NCI-H1092 (cell line): ENCODE results near the gene INO80C.

Experiments
- DNase-seq: peaks from one replicate; lab custom pipeline; 2025; lab: John Stamatoyannopoulos, UW

Gene INO80C

DNA sequence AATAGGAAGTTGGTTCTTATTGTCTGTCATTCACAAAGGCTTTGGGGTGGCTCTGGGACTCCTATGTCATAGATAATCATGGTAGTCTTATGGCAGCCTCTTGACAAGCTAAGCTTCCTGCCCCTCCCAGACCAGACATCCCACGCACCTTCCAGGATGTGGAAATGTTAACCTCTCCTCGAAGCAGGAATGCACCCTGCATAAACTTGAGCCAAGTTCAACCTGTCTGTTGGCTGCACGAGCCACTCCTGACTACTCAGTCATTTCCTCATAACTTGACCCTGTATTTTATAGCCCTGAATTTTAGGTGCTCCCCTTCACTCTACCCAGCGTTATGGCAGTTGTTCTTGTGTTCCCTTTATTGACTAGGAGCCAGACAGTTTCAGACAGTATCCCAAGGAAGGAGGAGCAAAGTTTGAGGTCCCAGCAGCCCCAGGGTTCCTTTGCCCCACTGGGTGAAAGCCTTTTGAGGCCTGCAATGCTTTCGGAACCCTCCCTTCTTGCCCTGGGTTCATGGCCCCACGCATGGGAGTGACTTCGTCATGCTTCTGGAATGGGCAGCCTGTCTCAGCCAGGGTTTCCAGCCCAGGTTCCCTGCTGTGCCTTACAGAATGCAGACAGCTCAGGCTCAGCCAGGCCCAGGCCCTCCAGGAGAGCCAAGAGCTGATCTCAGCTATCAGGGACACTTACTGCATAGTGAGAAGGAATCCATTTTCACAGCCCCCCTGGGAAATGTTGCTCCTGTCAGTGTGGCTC is 15.6 kb upstream of the INO80C start:
- no peak for DNase-seq

DNA sequence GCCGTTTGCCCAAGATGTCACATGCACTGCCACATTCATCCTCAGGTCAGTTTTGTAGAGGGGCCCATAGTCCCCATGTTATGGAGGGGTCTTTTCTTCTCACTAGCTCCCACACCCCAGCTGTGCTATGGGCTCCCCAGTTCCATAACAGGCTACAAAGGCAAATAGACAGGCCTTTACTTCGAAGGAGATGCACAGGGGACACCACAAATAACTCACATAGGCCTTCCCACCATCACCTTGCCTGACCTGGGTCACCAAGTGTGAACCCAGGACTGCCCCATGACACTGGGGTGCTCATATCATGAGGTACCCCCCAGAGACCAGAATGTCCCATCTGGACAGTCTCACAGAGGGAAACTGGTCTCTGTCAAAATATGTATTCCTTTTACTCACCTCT is 15.0 kb upstream of the INO80C start:
- DNase-seq: no peak

DNA sequence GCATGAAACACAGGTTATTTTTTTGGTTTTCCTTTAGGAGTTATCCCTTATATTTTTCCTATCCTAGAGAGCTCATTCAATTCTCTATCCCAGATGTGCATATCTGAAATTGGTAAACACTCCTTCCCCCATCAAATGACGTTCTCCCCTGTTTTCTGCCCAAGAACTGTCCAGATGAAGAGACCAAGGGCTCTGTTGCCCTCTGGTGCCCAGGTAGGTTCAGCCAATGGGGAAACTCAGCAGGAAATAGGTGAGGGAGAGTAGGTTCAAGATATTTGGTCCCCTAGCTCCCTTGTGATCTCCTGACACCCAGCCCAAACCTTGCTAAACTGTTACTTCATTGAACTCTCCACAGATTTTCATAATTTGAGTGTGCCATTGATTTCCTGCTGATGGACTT is 14.1 kb upstream of the INO80C start:
- no peak for DNase-seq

DNA sequence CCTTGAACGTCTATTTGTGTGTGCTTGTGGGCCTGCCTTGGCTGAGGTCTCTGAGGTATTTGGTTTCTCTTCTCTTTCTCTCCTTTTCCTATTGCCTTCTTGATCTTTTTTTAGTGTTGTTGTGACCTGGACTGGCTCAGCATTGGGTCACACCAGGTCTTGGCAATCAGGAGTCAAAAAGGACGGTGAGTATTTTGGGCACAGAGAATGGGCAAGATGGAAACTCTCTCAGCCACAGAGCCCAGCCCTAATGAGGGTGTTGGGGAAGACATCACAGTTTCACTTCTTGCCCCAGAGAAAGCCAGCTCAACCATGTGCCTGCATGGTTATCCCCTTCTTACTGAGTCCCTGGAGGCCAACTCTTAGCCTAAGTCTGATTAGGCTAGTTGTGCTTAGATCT is 13.7 kb upstream of the INO80C start:
- DNase-seq: no peak

DNA sequence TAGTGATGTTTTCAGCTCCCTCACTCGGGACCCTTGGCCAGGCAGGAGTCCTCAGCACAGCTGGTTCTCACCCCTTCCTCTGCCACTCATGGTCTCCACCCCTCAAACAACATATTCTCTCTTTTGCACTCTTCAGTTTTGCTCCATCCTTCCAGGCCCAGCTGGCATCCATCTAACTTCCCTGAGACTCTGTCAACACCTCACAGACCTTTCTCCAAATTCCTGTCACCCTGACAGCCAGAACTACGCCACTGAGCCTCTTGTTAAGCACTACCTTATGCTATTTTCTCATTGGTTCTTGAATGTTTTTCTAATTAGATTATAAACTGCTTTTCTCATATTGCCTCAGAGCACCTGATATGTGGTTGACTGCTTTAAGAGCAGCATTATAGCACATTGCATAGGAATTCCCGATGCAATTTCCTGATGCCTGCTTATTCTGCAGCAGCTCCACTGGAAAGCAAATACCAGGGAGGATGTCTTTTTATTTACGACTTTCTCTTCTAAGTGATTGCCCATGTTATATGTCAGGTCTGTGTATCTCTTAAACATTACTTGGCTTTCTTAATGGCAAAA is 12.4 kb upstream of the INO80C start:
- DNase-seq: no peak

DNA sequence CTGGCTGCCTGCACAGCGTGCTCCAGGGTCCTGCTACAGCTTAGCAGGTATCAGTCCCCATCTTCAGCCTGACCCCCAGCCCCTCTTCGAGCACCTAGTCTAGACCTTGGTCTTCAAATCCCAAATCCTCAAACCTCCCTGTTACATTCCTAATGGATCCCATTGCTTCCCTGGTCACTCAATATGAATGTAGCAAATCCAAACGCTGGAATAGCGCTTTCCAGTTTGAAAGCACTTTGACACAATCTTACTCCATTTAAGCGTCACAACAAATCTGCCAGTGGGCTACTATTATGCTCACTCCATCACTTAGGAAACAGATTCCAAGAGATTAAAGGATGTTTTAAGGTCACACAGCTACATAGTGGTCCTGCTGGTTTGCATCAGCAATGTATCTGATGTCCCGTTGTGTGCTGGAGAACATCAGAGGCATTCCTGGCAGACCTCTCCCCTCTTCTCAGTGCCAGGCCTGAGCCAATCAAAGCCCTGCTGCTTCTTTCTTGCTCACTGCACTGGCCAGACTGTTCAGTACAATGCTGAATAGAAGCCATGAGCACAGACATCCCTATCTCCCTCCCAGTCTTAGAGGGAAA is 11.1 kb upstream of the INO80C start:
- DNase-seq: no peak

DNA sequence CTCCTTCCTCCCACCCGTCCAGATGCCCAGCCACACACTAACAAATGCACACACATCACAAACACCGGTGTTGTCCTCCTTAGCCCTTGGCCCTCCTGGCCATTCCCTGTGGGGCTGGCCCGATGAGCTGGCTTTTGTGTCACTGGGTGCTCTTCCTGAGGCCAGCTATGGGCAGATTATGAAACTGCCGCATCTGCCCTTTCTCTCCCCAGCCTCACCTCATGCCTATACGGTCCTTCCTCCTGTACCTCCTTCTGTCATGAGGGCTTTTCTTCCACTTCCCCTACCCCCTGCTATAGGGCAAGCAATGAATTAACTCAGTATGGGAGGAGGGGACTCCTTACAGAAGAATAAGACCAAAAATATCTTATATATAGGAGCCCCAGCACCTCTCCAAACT is 10.3 kb upstream of the INO80C start:
- no peak for DNase-seq

DNA sequence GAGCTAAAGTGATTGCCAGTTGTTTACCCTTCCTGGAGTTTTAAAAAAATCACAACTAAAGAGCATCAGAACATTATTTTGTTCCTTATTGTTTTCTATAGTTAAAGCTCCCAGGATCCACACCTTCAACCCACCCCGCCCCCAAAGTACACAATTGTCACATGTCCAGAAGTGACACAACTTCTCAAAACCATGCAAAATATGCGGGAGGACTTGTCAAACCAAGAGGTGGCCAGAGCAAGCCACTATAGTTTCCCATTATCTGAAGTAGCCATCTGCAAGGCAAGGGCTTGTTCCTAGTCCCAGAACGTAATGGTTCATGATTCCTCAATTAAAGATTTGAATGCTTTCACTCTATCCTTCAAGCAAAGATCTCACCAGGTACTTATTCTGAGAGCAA is 9.9 kb upstream of the INO80C start:
- no peak for DNase-seq

DNA sequence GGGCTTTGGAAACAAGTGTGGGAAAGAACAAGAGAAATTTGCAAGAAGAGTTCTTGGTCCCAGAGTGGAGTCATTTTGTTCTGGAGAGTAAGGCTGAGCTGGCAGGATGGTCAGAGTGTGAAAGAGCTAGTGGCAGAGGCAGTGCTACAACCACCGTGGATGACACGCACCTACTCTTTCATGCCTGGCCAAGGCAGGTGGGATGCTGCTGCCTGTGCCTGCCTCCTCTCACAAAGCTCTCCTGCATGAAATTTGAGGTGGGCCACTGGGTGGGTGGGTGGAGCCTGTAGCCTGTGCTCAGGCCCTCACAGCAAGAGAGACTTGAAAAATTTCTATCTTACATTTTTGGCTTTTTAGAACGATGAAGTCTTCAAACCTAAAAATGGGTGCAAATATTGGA is 9.4 kb upstream of the INO80C start:
- no peak for DNase-seq

DNA sequence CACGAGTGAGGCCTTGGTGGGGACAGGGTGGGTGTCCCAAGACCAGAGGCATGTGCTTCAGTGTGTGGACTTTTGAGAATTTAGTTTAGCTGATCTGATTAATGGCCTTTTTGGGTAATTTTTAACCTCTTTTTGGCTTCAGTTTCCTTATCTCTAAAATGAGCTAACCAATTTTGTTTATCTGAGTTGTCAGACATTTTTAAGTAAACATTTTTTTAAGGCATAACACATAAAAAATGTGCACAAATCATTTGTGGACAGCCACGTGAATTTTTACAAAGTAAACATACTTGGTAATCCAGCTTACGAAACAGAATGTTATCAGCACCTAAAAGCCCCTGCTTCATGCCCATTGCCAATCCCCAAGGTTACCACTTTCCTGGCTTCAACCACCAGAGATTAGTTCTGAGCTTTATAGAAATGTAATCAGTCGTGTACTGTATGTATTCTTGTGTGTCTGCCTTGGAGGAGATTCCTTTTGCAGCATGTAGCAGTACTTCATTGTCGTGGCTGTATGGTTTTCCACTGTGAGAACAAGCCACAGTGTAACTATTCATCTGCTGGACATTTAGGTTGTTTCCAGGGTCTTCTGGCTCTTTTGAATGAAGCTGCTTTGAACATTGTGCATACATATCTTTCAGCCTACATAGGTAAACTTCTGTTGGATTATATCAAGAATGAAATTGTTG is 8.4 kb upstream of the INO80C start:
- no peak for DNase-seq

DNA sequence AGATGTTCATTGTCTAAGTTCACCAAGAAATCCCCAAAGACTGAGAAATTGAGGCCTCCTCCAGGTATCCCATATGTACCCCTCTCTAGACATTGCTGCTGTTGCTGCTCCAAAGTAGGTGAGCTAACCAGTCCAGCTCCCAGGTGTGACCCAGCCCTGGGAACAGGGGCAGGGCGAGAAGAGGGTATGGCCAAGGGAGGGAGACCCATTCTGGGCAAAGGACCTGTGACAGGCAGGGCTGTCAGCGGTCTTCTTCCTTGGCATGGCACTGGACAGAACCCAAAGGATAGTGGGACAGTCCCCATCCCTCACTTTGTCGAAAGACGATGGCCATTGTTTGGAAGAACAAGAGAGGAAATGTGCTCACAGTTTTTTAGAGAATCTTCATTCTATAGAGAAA is 7.2 kb upstream of the INO80C start:
- no peak for DNase-seq

DNA sequence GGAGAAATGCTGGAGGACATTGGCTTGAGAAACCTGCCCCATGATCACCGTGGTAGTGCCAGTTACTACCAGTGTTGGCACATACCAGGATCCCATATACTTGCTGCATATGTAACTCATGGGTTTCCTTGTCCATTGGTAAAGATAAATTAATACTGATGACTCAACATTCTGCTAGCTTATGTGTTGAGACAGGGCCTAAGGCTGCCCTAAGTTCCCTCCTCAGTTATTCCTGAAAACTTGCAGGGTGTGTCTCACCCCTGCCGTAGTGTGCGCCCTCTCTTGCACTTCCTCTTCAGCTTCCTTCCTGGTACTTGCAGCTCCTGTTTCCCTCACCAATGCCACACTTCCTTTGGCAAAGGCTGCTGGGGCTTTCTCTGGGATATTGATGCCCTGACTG is 4.3 kb upstream of the INO80C start:
- DNase-seq: no peak

DNA sequence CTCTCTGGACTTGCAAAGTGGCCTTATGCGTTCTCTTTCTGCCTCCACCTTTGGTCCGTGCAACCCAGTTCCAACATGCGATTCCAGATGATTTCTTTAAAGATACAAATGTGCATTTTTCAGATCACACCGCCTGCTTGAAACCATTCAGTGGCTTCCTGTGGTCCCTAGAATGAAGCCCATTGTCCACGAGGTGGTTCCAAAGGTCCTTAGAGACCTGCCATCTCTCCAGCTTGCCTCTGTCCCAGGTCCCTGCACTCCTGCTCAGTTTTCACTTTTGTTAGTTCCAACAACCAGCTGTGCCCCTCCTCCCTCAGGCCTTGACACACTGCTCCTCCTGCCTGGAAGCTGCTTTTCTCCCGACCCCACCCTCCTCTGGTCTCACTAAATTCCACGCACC is 3.6 kb upstream of the INO80C start:
- no peak for DNase-seq

DNA sequence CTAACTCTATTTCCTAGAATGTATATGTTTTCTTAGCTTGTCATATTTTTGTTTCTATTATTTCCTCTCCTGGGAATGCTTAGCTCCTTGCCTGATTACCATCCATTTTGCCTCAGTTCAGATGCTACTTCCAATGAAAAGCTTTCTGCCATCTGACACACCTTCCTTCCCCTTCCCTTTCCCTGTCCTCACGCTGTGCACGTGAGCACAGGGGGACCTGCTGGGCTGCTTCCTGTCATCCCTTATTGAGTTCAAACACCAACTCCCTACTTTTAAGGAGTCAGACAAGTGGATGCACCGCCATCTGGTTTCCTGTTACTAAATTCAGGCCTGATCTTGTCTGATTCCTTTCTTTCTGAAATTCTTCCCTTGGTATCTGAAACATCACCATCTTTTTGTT is 2.4 kb upstream of the INO80C start:
- DNase-seq: no peak

DNA sequence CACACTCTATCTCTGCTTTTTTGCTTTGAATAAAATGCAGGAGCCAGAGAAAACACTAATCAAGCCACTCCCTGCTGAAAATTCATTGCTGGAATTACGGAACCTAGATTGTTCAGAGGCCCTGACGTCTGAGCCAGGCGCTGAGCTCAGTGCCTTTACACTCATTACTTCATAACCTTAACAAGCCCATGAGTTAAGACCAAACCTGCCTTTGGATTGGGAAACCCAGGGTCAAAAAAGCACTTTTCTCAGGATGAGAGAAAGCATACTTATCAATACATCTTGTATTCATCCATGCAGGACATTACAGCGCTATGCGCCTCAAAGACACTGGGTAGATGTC is 762 bp downstream of the INO80C start:
- peak; percentile 36 for DNase-seq

DNA sequence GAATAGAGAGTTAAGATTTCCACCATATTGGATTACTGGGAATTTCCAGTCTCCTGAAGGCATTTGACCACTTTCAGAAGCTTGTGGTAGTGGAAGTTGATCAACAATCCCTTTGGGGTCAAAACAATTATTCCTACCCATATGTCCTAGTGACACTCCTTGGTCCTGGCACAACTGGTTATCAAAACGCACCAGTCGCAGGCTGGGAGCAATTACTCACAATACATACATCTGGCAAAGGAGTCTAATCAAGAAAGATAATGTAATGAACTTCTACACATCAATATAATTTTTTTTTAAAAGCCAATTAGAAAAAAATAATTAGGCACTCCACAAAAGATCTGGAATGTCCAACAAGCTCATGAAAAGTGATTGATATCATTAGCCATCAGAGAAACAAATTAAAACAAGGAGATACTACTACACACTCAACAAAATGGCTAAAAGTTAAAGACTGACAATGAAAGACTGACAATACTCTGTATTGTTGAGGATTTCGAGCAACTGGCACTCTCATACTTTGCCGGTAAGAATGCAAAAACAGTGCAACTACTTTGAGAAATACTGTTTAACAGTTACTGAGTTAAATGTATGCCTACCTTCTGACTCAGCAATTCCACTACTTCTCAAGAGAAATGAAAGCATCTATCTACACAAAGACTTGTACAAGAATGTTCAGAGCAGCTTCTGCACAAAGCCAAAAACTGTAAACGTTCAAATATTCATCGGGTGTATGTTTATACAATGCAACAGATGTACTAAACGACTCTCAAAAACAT is 2.0 kb downstream of the INO80C start:
- no peak for DNase-seq

DNA sequence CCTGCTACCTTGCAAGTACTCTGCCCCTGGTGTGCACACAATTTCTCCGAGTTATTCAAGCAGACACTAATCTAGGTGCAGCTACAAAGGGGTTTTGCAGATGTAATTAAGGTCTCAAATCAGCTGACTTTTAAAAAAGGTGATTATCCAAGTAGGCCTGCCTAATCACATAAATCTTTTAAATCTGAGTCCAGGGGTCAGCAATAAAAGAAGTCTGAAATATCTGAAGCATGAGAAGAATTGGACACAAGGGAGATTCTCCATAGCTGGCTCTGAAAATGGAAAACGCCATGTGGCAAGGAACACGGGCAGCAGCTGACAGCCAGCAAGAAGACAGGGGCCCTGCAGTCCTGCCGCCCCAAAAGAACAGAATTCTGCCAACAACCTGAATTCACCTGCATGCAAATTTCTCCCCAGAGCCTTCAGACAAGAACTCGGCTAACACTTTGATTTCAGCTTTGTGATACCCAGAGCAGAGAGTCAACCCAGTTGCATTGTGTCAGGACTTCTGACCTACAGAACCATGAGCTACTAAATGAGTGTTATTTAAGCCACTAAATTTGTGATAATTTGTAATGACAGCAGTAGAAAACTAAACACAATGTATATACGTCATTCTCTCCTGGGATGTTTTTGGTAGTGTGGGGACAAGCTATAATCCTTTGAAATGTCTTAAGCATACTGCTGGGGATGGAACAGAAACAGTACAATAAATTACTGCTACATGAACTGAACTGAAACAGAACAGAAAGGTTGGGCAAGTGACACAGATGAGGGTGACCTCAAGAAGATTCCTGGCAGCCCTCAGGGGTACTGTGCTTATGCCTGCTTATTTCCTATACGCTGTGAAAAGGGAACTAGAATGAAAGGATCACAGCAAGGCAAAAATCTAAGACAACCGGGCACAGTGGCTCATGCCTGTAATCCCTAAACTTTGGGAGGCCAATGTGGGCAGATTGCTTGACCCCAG is 3.2 kb downstream of the INO80C start:
- no peak for DNase-seq

DNA sequence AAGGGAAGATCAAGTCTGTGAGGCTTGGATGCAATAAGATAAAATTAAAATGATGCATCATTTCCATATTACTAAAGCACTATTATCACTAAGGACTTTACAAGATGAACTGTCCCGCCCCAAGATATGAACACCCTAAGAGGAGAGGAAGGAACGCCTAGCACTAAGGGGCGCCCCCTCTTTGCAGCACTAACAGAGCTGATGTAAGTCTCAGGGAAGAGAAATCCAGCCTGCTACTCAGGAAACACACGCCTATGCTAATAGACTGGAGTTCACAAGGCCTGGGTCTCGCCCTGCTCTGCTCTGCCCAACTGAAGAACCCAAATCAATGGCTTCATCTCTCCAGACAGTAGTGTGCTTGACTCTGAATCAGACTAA is 6.1 kb downstream of the INO80C start:
- DNase-seq: no peak

DNA sequence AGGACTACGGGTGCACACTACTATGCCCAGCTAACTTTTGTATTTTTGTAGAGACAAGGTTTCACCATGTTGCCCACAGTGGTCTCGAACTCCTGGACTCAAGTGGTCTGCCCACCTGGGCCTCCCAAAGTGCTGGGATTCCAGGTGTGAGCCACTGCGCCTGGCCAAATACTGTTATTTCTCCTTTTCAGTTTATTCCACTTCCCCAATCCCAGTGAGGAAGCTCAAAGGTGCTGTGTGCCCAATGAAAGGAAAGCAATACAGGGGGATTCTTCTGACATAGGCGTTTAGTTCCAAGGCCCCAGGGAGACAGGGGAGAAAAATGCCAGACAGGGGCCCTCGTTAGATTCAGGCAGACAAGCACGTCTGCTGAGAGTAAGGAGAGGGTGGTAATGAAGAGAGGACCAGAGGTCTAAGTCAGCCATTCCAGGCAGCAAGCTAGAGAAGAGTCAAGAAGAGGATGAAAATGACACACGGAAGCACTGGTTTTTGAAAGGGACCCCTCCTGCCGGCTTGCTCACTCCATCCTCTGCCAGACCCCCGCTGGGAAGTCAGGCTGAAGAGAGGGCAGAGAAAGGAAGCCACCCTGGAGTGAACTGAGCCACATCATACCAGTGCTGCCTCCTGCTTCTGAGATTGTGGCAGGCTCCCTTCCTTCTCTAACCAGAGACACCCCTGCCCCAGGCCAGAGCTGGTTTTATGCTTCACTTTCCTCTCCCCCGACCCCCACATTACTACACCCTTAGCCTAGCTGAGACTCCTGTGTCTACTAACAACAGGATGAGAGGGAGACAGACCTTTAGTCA is 6.7 kb downstream of the INO80C start:
- DNase-seq: no peak

DNA sequence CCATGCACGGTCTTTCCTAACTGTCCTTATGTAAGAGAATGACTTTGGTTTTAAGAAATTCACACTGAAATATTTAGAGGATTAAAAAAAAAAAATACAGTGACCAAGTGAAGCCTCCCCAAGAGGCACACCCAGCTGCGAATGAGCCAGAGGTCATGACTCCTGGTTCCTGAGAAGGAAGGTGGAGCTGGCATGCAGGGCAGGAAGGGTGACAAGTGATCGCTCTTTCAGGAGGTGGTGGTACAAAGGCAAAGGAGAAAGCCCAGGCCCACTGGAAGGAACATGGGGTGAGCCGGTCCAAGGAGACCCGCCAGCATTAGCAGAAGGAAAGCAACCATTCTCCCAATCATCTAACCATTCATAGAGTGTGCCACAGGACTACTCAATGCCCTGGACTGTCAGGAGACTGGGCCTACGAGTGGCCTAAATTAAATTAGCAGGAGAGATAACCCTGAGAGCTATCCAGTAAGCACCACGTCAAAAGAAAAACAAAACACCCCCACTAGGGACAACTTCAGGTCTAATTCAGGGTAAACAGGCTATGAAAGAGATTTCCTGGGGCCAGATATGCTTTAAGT is 7.8 kb downstream of the INO80C start:
- DNase-seq: no peak
